K562 (cell line): ENCODE results near the gene SYT7. TPM values are rescaled to one million over a fixed set of nuclear protein-coding genes. Genes with fewer than 3 reads are reported as not detected.

ENCODE experiments used
- ATAC-seq: fragments of 200-7000 bp; cut with Tn5 transposase; 3 replicates; pipeline ENCODE4 v1.9.1; 2020; ENCODE audit warnings: moderate library complexity
- BruUV-seq: library from RNA; stranded (reverse); fragments of 400-500 nt; replicated peaks from 2 replicates; lab custom pipeline; 2021; lab: Mats Ljungman, UMichigan
- CTCF ChIA-PET: fragments of 300-600 bp; formaldehyde crosslinking; extraction: SDS; loops from one replicate; lab custom pipeline; 2021; ENCODE audit warnings: low intra/inter-chr PET ratio; lab: Yijun Ruan, JAX
- POLR2A ChIA-PET: fragments of 300-600, 350-650 bp; sonication (Branson Sonifier 250); formaldehyde crosslinking; extraction: SDS; loops from one replicate; lab custom pipeline; 2021; ENCODE audit warnings: antibody characterized with exemption, inconsistent platforms; lab: Yijun Ruan, JAX
- DNase-seq, 4 experiments: peaks; one replicate each; pipeline versions ENCODE4 v3.0.0 to v3.0.0-alpha.2; 2011 to 2018; ENCODE audit warnings: low spot score in 3 of 4, mixed read lengths in 3 of 4; ENCODE audit errors: extremely low read depth in 1 of 4
- FAIRE-seq: peaks from 2 replicates; lab custom pipeline; 2011; peaks lifted over from hg19 to GRCh38; lab: Jason Lieb, UNC
- H2AFZ ChIP-seq: 2 replicates; pipeline ENCODE4 v1.6.0; 2011; ENCODE audit warnings: low read depth, low read length, control low read depth, inconsistent platforms
- H3K27ac ChIP-seq: fragments of 200-600 bp; 3 replicates; pipeline ENCODE4 v1.8.0; 2011; ENCODE audit warnings: low read depth, mild to moderate bottlenecking, control low read depth, inconsistent platforms, low read length, moderate library complexity, mixed read lengths; ENCODE audit errors: extremely low read depth
- H3K27me3 ChIP-seq, 2 experiments: fragments of 300-600 bp in 1 of 2; 2 replicates in 1 of 2; 3 replicates in 1 of 2; pipeline versions ENCODE4 v1.6.0 to v1.8.0; 2011; ENCODE audit warnings: inconsistent platforms in 2 of 2, low read length in 2 of 2, mild to moderate bottlenecking in 1 of 2, mixed read lengths in 1 of 2, moderate library complexity in 1 of 2; ENCODE audit not compliant: control insufficient read depth in 2 of 2, insufficient read depth in 2 of 2
- H3K36me3 ChIP-seq: fragments of 300-600 bp; 3 replicates; pipeline ENCODE4 v1.8.0; 2011; ENCODE audit warnings: mild to moderate bottlenecking, low read length, inconsistent platforms; ENCODE audit not compliant: control insufficient read depth, insufficient read depth
- H3K4me1 ChIP-seq, 2 experiments: fragments of 200-600 bp in 1 of 2; replicated peaks in 1 of 2; 2 replicates in 1 of 2; 3 replicates in 1 of 2; pipeline versions ENCODE4 v1.5.1 to v1.8.0; 2011; ENCODE audit warnings: inconsistent platforms in 2 of 2, low read length in 2 of 2, mild to moderate bottlenecking in 1 of 2, mixed read lengths in 1 of 2, moderate library complexity in 1 of 2; ENCODE audit not compliant: control insufficient read depth in 2 of 2, insufficient read depth in 2 of 2
- H3K4me2 ChIP-seq: 2 replicates; pipeline ENCODE4 v1.6.1; 2011; ENCODE audit warnings: low read length, control low read depth, inconsistent platforms, mixed read lengths; ENCODE audit not compliant: insufficient read depth
- H3K4me3 ChIP-seq: fragments of 200-600 bp; sonication (generic), shearing (Covaris generic); 2 replicates; pipeline ENCODE4 v1.5.1; 2016; ENCODE audit warnings: control low read depth, inconsistent platforms
- H3K79me2 ChIP-seq: fragments of 200-600 bp; 3 replicates; pipeline ENCODE4 v1.8.0; 2011; ENCODE audit warnings: low read length, inconsistent platforms; ENCODE audit not compliant: control insufficient read depth, insufficient read depth
- H3K9ac ChIP-seq, 2 experiments: 2 replicates each; pipeline versions ENCODE4 v1.6.0 to v1.6.1; 2011; ENCODE audit warnings: low read depth in 2 of 2, low read length in 2 of 2, control low read depth in 1 of 2, inconsistent platforms in 1 of 2, mild to moderate bottlenecking in 1 of 2, mixed read lengths in 1 of 2; ENCODE audit not compliant: insufficient read depth in 1 of 2
- H3K9me1 ChIP-seq: one replicate; pipeline ENCODE4 v1.6.0; 2011; ENCODE audit warnings: inconsistent platforms, mild to moderate bottlenecking, low read length, moderate library complexity; ENCODE audit not compliant: control insufficient read depth, insufficient read depth
- H3K9me3 ChIP-seq: replicated peaks from 2 replicates; pipeline ENCODE4 v1.5.1; 2011; ENCODE audit warnings: low read depth, low read length, inconsistent platforms; ENCODE audit not compliant: control insufficient read depth, insufficient read depth
- H4K20me1 ChIP-seq: replicated peaks from 2 replicates; pipeline ENCODE4 v1.6.1; 2011; ENCODE audit warnings: low read length, inconsistent platforms, mixed read lengths; ENCODE audit not compliant: control insufficient read depth, insufficient read depth
- CEBPZ ChIP-seq: fragments of 150-350 bp; IDR thresholded peaks from 2 replicates; pipeline ENCODE4 v1.6.1; 2014; ENCODE audit warnings: low read depth, mild to moderate bottlenecking, low read length, borderline replicate concordance
- HDAC6 ChIP-seq: IDR thresholded peaks from 2 replicates; pipeline ENCODE4 v1.6.1; 2012; ENCODE audit warnings: low read depth, mild to moderate bottlenecking, control low read depth, inconsistent platforms, low read length, moderate library complexity
- MED1 ChIP-seq: sonication (generic); formaldehyde crosslinking; IDR thresholded peaks from 2 replicates; pipeline ENCODE4 v1.8.1; 2023; ENCODE audit warnings: missing genetic modification reagents, borderline replicate concordance
- PHF21A ChIP-seq: fragments of 450-650 bp; IDR thresholded peaks from 2 replicates; pipeline ENCODE4 v1.6.1; 2017; ENCODE audit warnings: low read depth, borderline replicate concordance
- SIN3B ChIP-seq: fragments of 450-650 bp; IDR thresholded peaks from 2 replicates; pipeline ENCODE4 v1.6.1; 2017; ENCODE audit warnings: low read depth, mild to moderate bottlenecking, moderate library complexity
- U2AF2 ChIP-seq: fragments of 200-400 bp; formaldehyde crosslinking; optimal IDR thresholded peaks from 2 replicates; pipeline ENCODE3; 2017; ENCODE audit warnings: low read depth, mild to moderate bottlenecking, low read length
- WGBS: fragments of 100-300 bp; shearing (Covaris generic); methylation state at CpG from one replicate; pipeline ENCODE4 v1.1.6; 2016; ENCODE audit warnings: low coverage, mixed read lengths; ENCODE audit not compliant: insufficient coverage; ENCODE audit errors: missing lambda C conversion rate; 5-methylcytosine and 5-hydroxymethylcytosine counted together
- in situ Hi-C: fragments of 300-500 bp; cut with MboI; formaldehyde crosslinking; loops from 4 replicates; pipeline ENCODE4 v1.15.0; 2018; ENCODE audit warnings: inconsistent platforms, mixed read lengths
- intact Hi-C: fragments of 100-400 bp; cut with micrococcal nuclease; formaldehyde crosslinking; loops from 2 replicates; pipeline ENCODE4 v1.14.2; 2022
- polyA plus RNA-seq, 8 experiments: library from polyadenylated mRNA; depleted of rRNA in 4 of 8; stranded (reverse) in 5 of 8; unstranded in 3 of 8; fragments of >200 nt; fragmentation: Nextera tagmentation in 2 of 8; fragmentation: Illumina TruSeq in 1 of 8; extraction: Ambion mirVana in 2 of 8; extraction: Trizol in 1 of 8; gene quantifications; 2 replicates each; pipeline versions ENCODE4 v1.2.1 to v1.2.3, GENCODE V29; 2011 to 2014; ENCODE audit warnings: inconsistent platforms in 1 of 8, missing spikeins in 1 of 8
- total RNA-seq, 7 experiments: library from RNA; depleted of rRNA in 6 of 7; stranded (reverse); fragments of >200 nt in 6 of 7; fragmentation: Illumina TruSeq in 2 of 7; extraction: Trizol in 2 of 7; gene quantifications; 2 replicates each; pipeline versions ENCODE4 v1.2.1 to v1.2.3, GENCODE V29; 2011 to 2021; ENCODE audit warnings: low replicate concordance in 1 of 7

SYT7 gene
- total and polyA plus RNA-seq, 9 of the 15 experiments (the other 6 are each of a cell fraction or from before 2014, with no cell fraction given): 0.01 to 0.51 (median 0.16) TPM; not detected in 1

- ATAC-seq: no peak
- peaks cover 17% of the 10 kb centered on the region for H4K20me1 ChIP-seq
- BruUV-seq: no TSS peak
- POLR2A ChIA-PET: interaction anchor here (0.8 to 1.0 kb wide), 2 partner anchors 15 to 94 kb away, joined by 3 to 6 read pairs; no protein-coding TSS in a partner anchor
- FAIRE-seq: no peak
- H3K4me3 ChIP-seq: no peak overlapping the region
- intact Hi-C loops: no loop called here
- H3K27me3 ChIP-seq: peaks cover 5 to 58% of the 10 kb centered on the region in 2 experiments; a peak in 3 of 5 replicates
- H3K9me3 ChIP-seq: no peaks in the 10 kb centered on the region
- H3K4me1 ChIP-seq: peaks cover 0 to 16% of the 10 kb centered on the region in 2 experiments; a peak in 2 of 5 replicates
- WGBS: 2% methylated on average over 18 of the region's 20 CpGs
- H2AFZ ChIP-seq: no peak overlapping the region
- CTCF ChIA-PET: no interaction called here
- no peak overlapping the region for H3K4me2 ChIP-seq
- no peak for DNase-seq
- H3K27ac ChIP-seq: no peak overlapping the region
- no peaks in the 10 kb centered on the region for H3K9me1 ChIP-seq
- in situ Hi-C loops: no loop called here
- H3K36me3 ChIP-seq: no peaks in the 10 kb centered on the region
- H3K79me2 ChIP-seq: no peaks in the 10 kb centered on the region
- TF ChIP-seq SIN3B (no peak), MED1 (CRISPR knock-in tag) (no peak), HDAC6 (no peak), CEBPZ (no peak), U2AF2 (no peak), PHF21A (no peak)
- H3K9ac ChIP-seq: no peak overlapping the region
Observed at GRCh38 chr11:61575886-61576861, 4.7 kb downstream of the SYT7 start.
